ENCODE measurements around the gene GRPEL2.

DNA sequence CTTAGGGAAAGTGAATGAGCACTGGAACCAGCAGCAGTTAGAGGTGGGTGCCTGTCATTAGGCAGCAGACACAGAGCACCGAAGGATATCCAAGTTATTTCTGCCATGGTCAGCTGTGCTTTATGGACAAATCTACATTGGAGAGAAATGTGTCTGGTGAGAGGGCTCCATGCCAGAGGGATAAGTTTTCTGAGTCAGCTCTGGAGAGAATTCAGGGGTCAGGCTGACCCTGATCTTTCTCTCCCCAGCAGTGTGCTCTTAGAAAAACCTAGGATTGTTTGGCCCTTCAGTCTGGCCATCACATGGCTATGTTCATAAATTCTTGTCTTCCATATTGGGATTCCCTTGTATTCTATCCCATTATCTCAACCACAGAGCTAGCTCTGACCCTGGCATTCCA lies 42.7 kb downstream of the GRPEL2 start:
- TF ChIP-seq, protein P1, sequence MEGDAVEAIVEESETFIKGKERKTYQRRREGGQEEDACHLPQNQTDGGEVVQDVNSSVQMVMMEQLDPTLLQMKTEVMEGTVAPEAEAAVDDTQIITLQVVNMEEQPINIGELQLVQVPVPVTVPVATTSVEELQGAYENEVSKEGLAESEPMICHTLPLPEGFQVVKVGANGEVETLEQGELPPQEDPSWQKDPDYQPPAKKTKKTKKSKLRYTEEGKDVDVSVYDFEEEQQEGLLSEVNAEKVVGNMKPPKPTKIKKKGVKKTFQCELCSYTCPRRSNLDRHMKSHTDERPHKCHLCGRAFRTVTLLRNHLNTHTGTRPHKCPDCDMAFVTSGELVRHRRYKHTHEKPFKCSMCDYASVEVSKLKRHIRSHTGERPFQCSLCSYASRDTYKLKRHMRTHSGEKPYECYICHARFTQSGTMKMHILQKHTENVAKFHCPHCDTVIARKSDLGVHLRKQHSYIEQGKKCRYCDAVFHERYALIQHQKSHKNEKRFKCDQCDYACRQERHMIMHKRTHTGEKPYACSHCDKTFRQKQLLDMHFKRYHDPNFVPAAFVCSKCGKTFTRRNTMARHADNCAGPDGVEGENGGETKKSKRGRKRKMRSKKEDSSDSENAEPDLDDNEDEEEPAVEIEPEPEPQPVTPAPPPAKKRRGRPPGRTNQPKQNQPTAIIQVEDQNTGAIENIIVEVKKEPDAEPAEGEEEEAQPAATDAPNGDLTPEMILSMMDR (IDR thresholded peaks at IDR 0.05; ENCODE audit: extremely low read depth in 1 of 2, insufficient read depth in 1 of 2, low read depth in 1 of 2, low read length in 2 of 2) = no peak
- TF ChIP-seq JUN (IDR thresholded peaks at IDR 0.05; ENCODE audit: borderline replicate concordance, insufficient read depth, insufficient read length, low read depth) (no peak), POLR2AphosphoS5 (IDR thresholded peaks at IDR 0.05; ENCODE audit: insufficient read depth, low read depth, low read length) (no peak), EZH2 (IDR thresholded peaks at IDR 0.05; ENCODE audit: borderline replicate concordance, low read depth, low read length, severe bottlenecking) (no peak), POLR2A (IDR thresholded peaks at IDR 0.05; ENCODE audit: low read depth, low read length) (no peak), GATA2 (IDR thresholded peaks at IDR 0.05; ENCODE audit: insufficient read depth, insufficient read length, low read depth, low read length) (no peak)
- TF ChIP-seq, protein P2, sequence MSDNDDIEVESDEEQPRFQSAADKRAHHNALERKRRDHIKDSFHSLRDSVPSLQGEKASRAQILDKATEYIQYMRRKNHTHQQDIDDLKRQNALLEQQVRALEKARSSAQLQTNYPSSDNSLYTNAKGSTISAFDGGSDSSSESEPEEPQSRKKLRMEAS (IDR thresholded peaks at IDR 0.05; ENCODE audit: insufficient read depth, insufficient read length) = no peak
